ENCODE results near the gene ANKRD34C. TPM values are rescaled to one million over a fixed set of nuclear protein-coding genes. Genes with fewer than 3 reads are reported as not detected.

ANKRD34C gene
- not detected for total RNA-seq
- polyA plus RNA-seq (2013, experiment 1 of 2): not detected
- not detected for polyA plus RNA-seq (2013, experiment 2 of 2)
- total RNA-seq: 0 to 0.12 (median 0) reads per million in 172 experiments

DNA sequence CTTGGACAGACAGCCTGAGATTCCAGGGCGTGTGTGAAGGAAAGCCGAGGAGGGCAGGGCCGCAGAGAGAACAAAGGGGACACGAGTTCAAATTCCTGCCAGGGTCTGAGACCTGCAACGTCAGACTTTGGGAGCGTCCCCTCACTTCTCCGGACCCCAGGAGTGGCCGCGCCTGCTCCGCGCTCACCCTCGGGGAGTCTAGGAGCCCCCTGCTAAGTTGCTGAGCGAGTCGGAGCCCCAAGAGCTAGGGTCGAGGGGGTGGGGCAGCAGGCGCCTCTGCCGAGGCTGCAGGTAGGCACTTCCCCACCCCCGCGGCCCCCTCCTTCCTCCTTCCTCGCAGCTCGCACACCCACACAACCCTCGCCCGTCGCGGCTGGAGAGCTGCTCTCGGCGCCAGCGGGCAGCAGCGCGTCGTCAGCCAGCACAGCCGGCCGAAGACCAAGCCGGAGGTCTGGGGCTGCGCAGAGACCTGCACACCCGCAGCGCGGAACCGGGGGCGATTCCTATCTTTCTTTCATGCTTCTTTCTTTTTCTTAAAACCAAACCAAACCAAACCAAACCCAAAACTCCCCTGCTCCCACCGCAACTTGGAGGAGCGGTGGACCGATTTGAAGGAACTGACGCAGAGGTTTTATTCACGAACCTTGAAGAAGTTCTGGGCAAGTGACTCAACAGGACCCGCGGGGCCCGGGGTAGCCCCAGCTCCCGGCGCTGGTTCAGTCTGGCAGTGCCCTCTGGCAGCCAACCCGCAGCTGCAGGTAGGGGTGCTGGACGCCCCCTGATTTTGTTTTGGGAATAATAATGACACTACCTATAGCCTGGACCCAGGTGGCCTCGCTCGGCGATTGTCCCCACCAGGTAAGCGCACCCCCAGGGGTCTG is at the start of gene ANKRD34C:
Gene ANKRD34C, plus strand, starts transcription at position 352 of the 881 bp plus-strand sequence. CDS start 10,563 bp downstream, outside the sequence.
- DNase-seq (no peak), ATAC-seq (ENCODE audit: poor library complexity) (no peak)
- no peaks in the 10 kb centered on the region for H3K36me3 Mint-ChIP-seq (ENCODE audit: low read depth)
- H3K9me3 Mint-ChIP-seq: peaks cover 2% of the 10 kb centered on the region
- Histone ChIP-seq H3K9me3 (ENCODE audit: control insufficient read depth in 1 of 2, insufficient read depth in 1 of 2, low read length in 2 of 2) (peaks cover 7 to 18% of the 10 kb centered on the region in 2 experiments), H3K27me3 (ENCODE audit: control insufficient read depth in 1 of 2, insufficient read depth in 2 of 2, low read length in 2 of 2) (peaks cover 35 to 58% of the 10 kb centered on the region in 2 experiments), H3K27ac (ENCODE audit: low read depth in 1 of 2, low read length in 2 of 2) (no peak within 1 kb of the TSS), H3K36me3 (ENCODE audit: insufficient read depth, low read length) (no peaks in the 10 kb centered on the region), H3K4me3 (ENCODE audit: low read length) (no peak within 1 kb of the TSS), H3K4me1 (ENCODE audit: insufficient read depth, low read length) (no peaks in the 10 kb centered on the region)
- no peaks in the 10 kb centered on the region for H3K4me1 Mint-ChIP-seq (ENCODE audit: low read depth)
- ChIA-PET POLR2A (no interaction called here), CTCF (no interaction called here)
- TF ChIP-seq, protein P1, sequence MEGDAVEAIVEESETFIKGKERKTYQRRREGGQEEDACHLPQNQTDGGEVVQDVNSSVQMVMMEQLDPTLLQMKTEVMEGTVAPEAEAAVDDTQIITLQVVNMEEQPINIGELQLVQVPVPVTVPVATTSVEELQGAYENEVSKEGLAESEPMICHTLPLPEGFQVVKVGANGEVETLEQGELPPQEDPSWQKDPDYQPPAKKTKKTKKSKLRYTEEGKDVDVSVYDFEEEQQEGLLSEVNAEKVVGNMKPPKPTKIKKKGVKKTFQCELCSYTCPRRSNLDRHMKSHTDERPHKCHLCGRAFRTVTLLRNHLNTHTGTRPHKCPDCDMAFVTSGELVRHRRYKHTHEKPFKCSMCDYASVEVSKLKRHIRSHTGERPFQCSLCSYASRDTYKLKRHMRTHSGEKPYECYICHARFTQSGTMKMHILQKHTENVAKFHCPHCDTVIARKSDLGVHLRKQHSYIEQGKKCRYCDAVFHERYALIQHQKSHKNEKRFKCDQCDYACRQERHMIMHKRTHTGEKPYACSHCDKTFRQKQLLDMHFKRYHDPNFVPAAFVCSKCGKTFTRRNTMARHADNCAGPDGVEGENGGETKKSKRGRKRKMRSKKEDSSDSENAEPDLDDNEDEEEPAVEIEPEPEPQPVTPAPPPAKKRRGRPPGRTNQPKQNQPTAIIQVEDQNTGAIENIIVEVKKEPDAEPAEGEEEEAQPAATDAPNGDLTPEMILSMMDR (IDR thresholded peaks at IDR 0.05): no peak
- peaks cover 91% of the 10 kb centered on the region for H3K27me3 Mint-ChIP-seq
- intact Hi-C loops (cut with DNase I, micrococcal nuclease): no loop called here
- no peak within 1 kb of the TSS for H3K4me3 Mint-ChIP-seq
- no peak within 1 kb of the TSS for H3K27ac Mint-ChIP-seq

DNA sequence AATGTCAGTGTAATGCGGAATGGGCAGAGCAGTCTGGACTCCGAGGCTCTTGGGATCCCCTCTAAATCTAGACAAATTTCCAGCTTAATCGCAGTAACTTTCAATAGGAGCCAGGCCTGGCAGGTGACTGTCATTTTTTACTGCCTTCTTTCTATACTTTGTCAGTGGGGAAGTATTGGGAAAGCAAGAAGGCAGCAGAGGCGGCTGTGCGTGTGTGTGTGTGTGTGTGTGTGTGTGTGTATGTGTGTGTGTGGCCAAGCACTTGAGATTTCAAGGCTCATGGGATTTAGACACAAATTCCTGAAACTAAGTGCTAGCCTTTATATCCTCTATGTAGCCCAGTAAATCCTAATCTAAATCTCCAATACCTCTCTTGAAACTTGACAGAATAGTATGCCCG is 49.3 kb upstream of the ANKRD34C start:
- no peak overlapping the region for H3K27ac Mint-ChIP-seq
- TF ChIP-seq, protein P1 (IDR thresholded peaks at IDR 0.05): no peak
- no peaks in the 10 kb centered on the region for H3K36me3 Mint-ChIP-seq (ENCODE audit: low read depth)
- H3K4me3 ChIP-seq (ENCODE audit: low read length): no peak overlapping the region
- ATAC-seq (ENCODE audit: poor library complexity) (no peak), DNase-seq (no peak)
- no peaks in the 10 kb centered on the region for H3K36me3 ChIP-seq (ENCODE audit: insufficient read depth, low read length)
- peaks cover 3 to 15% of the 10 kb centered on the region in 2 experiments for H3K9me3 ChIP-seq (ENCODE audit: control insufficient read depth in 1 of 2, insufficient read depth in 1 of 2, low read length in 2 of 2)
- CTCF ChIA-PET: no interaction called here
- H3K27me3 ChIP-seq (ENCODE audit: control insufficient read depth in 1 of 2, insufficient read depth in 2 of 2, low read length in 2 of 2): peaks cover 0 to 13% of the 10 kb centered on the region in 2 experiments
- H3K4me1 Mint-ChIP-seq (ENCODE audit: low read depth): no peaks in the 10 kb centered on the region
- peaks cover 9% of the 10 kb centered on the region for H3K9me3 Mint-ChIP-seq
- intact Hi-C loops (cut with DNase I, micrococcal nuclease): no loop called here
- no peaks in the 10 kb centered on the region for H3K4me1 ChIP-seq (ENCODE audit: insufficient read depth, low read length)
- POLR2A ChIA-PET: no interaction called here
- H3K27me3 Mint-ChIP-seq: peaks cover 31% of the 10 kb centered on the region
- H3K4me3 Mint-ChIP-seq: no peak overlapping the region
- no peak overlapping the region for H3K27ac ChIP-seq (ENCODE audit: low read depth in 1 of 2, low read length in 2 of 2)

DNA sequence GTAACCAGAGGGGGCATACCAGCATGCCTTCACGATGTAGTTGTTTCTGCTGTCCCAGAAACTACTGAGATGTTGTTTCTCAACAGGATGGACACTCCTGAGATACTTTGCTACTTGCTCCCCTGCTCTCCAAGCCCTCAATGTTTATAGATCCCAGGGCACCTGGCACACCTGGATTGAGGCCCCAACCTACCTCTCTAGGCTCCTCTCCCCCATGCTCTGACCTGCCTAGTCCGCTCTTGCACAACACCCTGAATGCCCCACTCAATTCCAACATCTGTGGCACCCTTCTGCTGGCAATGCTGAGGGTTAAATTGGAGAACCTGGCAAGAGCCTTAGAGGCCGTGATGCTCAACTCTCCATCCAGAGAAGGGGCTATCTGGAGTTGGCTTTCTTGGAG is 42.5 kb upstream of the ANKRD34C start:
- no peak overlapping the region for H3K4me3 ChIP-seq (ENCODE audit: low read length)
- no peaks in the 10 kb centered on the region for H3K4me1 ChIP-seq (ENCODE audit: insufficient read depth, low read length)
- Mint-ChIP-seq H3K9me3 (no peaks in the 10 kb centered on the region), H3K27ac (no peak overlapping the region), H3K36me3 (ENCODE audit: low read depth) (no peaks in the 10 kb centered on the region), H3K4me1 (ENCODE audit: low read depth) (no peaks in the 10 kb centered on the region), H3K27me3 (peaks cover 26% of the 10 kb centered on the region), H3K4me3 (no peak overlapping the region)
- intact Hi-C loops (cut with DNase I, micrococcal nuclease): no loop called here
- ChIA-PET CTCF (no interaction called here), POLR2A (no interaction called here)
- H3K9me3 ChIP-seq (ENCODE audit: control insufficient read depth in 1 of 2, insufficient read depth in 1 of 2, low read length in 2 of 2): no peaks in the 10 kb centered on the region
- no peak for ATAC-seq (ENCODE audit: poor library complexity)
- peaks cover 0 to 5% of the 10 kb centered on the region in 2 experiments for H3K27me3 ChIP-seq (ENCODE audit: control insufficient read depth in 1 of 2, insufficient read depth in 2 of 2, low read length in 2 of 2)
- DNase-seq: no peak
- H3K27ac ChIP-seq (ENCODE audit: low read depth in 1 of 2, low read length in 2 of 2): no peak overlapping the region
- no peaks in the 10 kb centered on the region for H3K36me3 ChIP-seq (ENCODE audit: insufficient read depth, low read length)
- TF ChIP-seq, protein P1 (IDR thresholded peaks at IDR 0.05): no peak
